DMS114 treated with DMSO at 0.1 percent for 48 hours (cell line): ENCODE data around the gene ACAD11.

ENCODE experiments used
- DNase-seq: peaks from one replicate; lab custom pipeline; 2025; ENCODE audit not compliant: unreplicated experiment; lab: John Stamatoyannopoulos, UW

ACAD11 gene

DNA sequence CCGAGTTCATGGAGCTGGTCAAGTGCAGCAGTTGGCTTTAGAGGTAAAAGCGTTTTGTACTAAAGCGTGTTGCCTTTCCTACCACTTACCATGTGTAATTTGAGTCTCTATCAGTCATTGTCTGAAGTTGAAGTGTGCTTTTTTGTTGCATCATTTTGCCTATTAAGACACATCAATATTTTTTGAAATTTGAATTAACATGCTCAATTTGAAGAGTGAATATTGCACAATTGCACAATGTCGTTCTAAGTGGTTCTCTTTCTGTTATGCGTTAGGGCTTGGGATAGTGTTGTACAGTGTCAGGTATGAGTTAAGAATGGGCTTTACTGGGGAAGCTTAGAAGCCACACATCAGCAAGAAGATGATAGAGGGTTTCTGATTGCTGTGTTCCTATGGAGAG lies 146.6 kb downstream of the ACAD11 start:
- DNase-seq: no peak

DNA sequence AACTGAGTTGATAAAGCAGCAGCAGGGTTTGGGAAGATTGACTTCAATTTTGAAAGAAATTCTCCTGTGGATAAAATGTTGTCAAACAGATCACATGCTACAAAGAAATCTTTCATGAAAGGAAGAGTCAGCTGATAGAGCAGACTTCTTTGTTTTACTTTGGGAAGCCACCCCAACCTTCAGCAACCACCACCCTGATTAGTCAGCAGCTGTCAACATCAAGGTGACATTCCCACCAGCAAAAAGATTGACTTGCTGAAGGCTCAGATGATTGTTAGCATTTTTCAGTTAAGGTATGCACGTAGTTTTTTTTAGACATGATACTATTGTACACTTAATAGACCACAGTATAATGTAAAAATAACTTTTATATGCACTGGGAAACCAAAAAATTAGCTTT lies 150.1 kb downstream of the ACAD11 start:
- DNase-seq: no peak

GRCh38 chr3:132509096-132509495 lies 150.5 kb downstream of the ACAD11 start:
- no peak for DNase-seq
